Right ventricle myocardium superior (tissue), 1 donor: Measurements from ENCODE around the gene MTSS2. TPM values are rescaled to one million over a fixed set of nuclear protein-coding genes. Genes with fewer than 3 reads are reported as not detected.
"Not testable (repeated sequence)": the region's sequence is repeated elsewhere in the genome, so short reads cannot be mapped to it uniquely, and the experiment has no call there.

Experiments
- ATAC-seq: fragments of 200-7000 bp; cut with Tn5 transposase; one replicate; pipeline ENCODE4 v1.9.1; 2020; ENCODE audit warnings: mild to moderate bottlenecking; ENCODE audit not compliant: poor library complexity
- DNase-seq: peaks from one replicate; pipeline ENCODE4 v3.0.0-alpha.2; 2020
- intact Hi-C: fragments of 100-400 bp; cut with DNase I; formaldehyde crosslinking; loops from one replicate; pipeline ENCODE4 v1.11.2; 2022
- total RNA-seq: library from RNA; stranded (reverse); fragmentation: NEBNext Ultra II Directional; extraction: Animal tissue kit (Norgen Biotek cat#: 25700); gene quantifications from one replicate; pipeline ENCODE4 v1.2.1, GENCODE V29; 2021
- donor health status: DM: no; HTN: yes; CAD: no; lungs with severe emphysema.

Gene MTSS2
- total RNA-seq, 1 donor from 2014 or later, result 74.1 TPM

DNA sequence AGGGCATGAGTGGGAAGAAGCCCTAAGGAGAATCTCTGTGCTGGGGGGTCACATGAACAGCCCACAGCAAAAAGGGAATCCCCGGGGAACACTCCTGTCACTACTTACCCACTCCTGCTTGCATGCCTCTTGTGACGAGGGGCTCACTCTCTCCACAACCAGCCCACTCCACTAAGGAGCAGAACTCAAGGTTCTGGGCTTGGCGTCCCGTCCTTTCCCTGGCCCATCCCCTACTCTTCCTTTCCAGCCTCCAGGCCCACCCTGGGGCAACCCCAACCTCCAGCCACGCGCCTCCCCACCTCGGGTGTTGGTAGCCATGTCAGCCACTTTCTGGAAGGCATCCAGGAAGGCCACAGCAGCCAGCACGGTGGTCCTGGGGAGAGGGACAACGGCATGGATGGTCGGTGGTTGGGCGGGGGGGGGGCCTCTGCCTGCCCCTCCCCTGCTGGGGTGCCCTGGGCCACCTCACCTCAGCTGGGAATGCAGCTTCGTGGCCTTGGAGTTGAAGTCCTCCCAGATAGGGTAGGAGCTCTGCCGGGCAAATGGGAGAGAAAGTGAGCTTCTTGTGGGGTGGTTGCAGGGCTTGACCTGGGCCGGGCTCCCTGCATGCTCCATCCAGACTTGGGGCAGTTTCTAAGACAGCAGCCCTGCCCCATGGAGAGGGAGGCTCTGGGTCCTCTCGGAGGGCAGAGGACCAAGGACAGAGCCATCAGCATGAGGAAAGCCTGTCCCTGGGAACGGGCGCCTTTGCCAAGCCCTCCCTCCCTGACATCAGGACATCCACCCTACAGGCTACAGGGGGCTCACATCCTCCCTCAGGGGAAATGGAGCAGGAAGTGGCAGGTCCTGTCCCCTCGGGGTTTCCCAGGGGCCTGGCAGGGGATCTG, 5.1 kb downstream of the MTSS2 start:
- ATAC-seq (no peak), DNase-seq (peak; percentile 59)
- intact Hi-C loops, result loop anchor here (5.0 kb wide), 1 partner anchor 92 kb away; no protein-coding TSS in a partner anchor

DNA sequence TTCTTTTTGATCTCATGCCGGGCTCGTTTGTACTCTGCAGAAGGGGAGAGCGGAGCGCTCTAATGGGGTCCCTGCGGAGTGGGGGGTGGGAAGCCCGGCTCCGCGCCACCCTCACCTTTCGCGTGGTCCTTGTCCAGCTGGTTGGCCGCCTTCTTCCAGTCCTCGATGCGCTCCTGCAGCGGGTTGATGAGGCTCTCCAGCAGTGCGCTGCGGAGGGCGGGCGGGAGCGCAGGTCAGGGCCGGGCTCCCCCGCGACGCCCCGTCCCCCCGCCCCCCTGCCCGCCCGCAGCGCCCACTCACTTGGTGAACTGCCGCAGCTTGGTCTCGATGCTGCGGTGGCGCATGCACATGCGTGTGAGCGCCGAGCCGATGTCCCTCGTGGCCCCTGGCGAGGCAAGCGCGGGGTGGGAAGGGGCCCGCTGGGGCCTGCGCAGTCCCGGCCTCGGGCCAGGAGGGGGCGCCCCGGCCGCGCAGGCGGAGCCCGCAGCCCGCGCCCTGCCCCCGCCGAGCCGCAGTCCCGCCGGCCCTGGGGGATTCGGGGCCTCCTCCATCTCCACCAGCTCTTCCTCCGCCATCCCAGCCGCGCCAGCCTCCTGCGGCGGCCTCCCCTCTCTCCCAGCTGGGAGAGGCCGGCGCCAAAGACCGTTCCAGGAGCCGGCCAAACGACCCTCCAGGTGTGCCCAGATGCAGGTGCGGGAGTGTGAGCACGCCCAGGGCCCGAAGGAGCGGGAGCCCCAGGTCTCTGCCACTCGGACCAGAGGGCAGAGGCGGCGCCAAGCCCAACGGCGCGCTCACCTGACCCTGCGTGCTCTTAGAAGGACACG, 6.0 kb downstream of the MTSS2 start:
- ATAC-seq (peak; percentile 43), DNase-seq (peak; percentile 57)
- intact Hi-C loops, result loop anchor here (5.0 kb wide), 1 partner anchor 92 kb away; no protein-coding TSS in a partner anchor

DNA sequence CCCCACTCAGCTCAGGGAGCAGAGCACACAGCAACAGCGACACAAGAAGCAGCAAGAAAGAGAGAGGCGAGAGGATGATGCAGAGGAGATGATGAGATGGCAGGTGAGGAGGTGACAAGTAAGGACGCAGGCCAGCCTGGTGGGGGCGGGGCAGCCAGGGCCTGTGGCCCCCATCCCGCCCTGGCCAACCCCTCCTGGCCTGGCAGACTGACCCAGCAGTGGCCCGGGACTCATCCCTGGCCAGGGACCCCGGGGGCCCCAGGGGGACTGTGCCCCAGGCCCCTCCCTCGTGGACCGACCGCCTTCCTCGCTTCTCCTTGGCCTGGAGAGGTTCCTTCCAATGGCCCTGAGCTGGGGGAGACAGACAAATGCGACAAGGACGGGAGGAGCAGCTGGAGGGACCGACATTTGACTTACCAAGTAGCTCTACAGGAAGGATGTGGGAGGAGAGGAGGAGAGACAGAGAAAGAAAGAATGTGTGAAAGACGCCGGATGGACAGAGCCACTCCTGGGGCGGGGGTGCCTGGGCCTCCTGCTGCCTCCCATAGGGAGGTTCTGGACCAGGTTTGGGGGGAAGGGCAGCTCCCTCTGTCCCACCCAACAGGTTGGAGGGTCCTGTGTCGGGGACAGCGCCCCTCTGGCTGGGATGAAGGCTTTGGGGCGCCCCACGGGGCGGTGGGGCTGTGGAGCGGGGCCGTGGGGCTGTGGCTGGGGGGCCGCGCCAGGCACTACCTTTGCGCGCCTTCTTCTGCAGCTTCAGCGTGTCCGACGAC, 6.8 kb downstream of the MTSS2 start:
- DNase-seq, result peak; percentile 37
- ATAC-seq, result no peak
- intact Hi-C loops, result no loop called here

DNA sequence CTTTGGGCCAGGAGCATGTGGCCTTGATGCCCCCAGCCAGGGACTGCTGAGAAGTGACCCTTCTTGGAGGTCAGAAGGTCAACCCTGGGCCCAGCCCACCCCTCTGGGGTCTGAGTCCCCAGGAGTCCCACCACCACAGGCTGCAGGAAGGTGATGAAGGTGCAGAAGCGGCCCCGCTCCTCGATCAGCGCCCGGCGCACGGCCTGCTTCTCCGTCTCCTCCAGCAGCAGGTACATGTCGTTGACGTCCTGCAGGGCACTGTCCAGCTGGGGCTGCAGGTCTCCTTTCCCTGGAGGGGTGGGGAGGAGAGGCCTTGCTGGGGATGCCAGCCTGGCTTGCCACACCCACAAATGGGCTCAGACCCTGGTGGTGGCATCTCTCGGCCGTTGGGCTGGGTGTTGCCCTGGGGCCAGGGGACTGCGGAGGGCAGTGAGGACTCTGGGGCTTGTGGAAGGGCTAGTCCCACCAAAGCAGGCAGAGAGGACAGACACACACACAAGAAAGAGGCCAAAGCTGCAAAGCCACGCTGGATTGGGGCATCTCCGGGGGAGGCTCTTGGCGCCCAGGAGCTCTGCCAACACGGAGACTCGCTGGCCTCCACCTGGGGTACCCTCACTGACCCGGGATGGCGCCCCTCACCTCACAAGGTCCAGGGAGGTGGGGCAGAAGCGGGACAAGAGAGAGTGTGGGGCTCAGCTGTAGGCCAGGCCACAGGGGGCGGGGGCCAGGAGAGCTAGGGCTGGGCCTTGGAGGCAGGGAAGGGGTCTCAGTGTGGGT, 7.5 kb downstream of the MTSS2 start:
- intact Hi-C loops, result no loop called here
- DNase-seq (peak; percentile 43), ATAC-seq (no peak)

DNA sequence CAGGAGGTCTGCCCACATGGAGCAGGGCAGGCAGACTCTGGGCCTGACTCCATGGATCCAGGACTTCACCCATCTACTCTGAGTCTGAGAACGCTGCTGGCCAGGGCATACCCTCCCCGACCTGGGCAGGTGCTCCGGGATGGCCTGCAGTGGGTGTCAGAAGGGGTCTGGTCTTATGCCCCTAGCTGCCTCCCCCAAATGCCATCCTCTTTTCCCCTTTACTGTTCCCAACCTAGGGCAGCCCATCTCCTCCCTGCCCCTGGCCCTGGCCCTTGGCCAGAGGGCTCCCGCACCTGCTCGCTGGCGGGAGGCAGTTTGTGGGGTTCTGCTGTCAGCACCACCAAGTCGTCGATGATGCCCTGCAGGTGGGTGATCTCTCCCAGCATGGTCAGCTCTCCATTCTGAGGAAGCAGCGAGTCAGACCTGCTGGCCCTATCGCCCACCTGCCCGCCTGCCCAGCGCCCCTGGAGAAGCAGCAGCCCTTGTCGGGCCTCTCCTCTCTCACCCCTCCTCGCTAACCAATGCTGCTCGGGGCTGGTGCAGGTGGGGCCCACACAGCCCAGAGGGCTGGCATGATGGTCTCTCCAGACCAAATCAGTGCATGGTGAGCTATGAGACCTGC, 8.2 kb downstream of the MTSS2 start:
- DNase-seq (peak; percentile 33), ATAC-seq (no peak)
- intact Hi-C loops, result no loop called here

DNA sequence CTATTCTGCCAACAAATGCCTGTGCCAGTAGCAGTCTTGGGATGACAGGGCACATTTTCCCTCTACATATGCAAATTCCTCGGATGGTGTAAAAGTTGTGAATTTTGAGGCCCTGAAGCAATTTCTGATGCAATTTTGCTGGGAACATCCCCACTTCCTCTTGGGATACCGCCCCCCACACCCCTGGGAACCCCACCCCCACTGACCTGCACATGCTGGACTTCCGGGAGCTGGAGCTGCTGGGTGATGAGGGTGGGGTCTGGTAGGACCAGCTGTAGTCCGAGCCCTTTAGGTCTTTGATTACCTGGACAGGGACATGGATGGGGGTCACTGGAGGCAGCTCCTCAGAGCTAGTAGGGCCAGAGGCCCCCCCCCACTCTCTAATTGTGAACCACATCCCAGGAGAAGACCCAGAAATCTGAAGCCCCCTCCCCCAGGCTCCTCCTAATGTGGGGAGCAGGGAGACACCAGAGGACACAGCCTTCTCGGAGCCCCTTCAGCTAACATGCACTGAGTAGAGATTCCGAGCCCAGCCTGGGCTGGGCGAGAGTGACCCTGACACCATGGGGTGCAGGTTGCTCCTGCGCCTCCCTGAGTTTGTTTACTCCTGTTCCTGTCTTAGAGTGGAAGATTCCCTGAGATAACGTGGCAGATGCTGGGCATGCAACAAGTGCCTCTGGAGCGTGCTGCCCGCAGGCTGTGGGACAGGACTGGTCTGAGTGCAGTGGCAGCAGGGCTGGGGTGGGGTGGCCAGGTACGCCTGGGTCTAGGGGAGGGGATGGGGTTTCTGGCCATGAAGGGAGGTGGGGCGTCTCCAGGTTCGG, 9.0 kb downstream of the MTSS2 start:
- no peak for ATAC-seq
- no peak for DNase-seq
- intact Hi-C loops, result no loop called here

DNA sequence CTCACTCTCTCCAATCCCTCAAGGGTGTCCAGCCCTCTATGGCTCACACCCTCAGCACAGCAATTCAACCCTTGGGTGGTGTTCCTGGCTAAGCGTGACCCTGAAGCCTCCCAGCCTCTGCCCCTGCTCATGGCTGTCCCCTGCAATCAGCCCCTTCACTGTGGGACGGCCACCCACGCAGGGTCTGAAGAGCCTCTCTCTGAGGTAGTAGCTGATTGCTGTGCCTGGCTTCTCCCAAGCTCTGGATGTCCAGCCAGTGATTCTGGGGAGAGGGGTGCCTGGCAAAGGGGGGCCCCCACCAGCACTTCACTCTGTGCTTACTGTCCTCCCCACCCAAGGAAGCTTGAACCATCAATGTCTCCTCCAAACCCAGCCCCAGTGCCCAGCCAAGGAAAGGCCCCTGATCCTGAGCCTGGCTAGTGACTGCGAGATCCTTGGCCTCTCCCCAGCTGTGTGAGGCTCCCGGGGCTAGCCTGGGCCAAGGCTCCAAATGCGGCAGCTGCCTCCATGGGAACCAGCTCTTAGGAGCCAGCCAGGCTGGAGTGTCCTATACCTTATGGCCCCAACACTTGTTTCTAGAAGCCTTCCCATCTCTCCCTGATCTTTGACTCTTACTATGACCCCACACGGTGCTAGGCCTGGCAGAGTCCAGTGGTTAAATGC, 9.9 kb downstream of the MTSS2 start:
- intact Hi-C loops, result no loop called here
- peak; percentile 56 for ATAC-seq
- DNase-seq, result peak; percentile 67

DNA sequence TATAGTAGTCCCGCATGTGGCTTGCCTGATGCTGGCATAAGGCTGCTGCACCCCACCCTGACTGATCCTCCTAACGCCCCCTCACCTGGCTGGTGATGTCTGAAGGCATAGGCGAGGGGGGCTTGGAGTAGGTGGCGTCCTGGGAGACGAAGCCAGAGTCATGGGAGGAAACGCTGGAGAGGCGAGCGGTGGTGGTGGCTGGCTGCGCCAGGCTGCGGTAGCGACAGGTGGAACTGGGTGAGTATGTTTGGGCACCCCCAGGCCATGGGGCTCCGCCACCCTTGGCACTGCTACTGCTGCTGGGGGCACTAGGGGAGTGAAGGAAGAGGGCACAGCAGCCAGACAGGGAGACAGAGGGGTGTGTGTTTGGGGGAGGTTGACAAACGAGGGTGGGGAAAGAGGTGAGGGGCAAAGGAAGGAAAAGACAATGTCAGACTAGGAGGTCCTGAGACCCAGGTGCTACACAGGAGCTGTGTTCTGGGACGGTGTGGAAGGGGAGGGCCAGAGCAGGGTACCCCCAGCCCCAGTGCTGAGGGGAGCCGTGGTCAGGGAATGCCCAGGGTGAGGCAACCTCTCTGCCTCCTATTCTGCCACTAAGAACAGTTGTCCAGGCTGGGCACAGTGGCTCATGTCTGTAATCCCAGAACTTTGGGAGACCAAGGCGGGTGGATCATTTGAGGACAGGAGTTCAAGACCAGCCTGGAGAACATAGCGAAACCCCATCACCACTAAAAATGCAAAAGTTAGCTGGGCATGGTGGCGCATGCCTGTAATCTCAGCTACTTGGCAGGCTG, 11.4 kb downstream of the MTSS2 start:
- ATAC-seq, result peak; percentile 5
- intact Hi-C loops, result no loop called here

DNA sequence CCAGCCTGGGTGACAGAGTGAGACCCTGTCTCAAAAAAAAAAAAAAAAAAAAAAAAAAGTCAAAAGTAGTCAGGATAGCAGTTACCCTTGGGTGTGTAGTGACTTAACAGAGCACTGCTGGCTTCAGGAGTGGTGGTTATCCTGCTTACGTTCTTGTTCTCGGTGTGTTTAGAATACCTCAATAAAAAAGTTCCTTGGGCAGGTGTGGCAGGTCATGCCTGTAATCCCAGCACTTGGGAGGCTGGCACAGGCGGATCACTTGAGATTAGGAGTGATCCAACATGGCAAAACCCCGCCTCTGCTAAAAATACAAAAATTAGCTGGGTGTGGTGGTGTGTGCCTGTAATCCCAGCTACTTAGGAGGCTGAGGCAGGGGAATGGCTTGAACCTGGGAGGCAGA, 14.9 kb downstream of the MTSS2 start:
- ATAC-seq, intact Hi-C loops: not testable (repeated sequence)
- DNase-seq, result peak; percentile 13

More for the DNA sequence above, 11.4 kb downstream of the MTSS2 start:
- DNase-seq, result no peak

DNA sequence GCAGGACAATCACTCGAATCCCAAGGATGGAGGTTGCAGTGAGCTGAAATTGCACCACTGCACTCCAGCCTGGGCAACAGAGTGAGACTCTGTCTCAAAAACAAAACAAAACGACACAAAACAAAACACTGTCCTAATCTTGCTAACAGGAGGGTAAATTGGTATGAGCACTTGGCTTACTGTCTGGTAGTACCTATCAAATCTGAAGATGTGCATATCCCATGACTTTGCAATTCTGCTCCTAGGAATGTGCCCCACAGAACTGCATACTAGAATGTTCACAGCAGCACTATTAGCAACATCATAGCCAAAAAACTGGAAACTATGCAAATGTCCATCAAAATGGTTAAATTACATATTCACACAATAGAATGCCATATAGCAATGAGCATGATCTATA, 15.7 kb downstream of the MTSS2 start:
- ATAC-seq, result no peak
- intact Hi-C loops, result no loop called here
- DNase-seq, result no peak

DNA sequence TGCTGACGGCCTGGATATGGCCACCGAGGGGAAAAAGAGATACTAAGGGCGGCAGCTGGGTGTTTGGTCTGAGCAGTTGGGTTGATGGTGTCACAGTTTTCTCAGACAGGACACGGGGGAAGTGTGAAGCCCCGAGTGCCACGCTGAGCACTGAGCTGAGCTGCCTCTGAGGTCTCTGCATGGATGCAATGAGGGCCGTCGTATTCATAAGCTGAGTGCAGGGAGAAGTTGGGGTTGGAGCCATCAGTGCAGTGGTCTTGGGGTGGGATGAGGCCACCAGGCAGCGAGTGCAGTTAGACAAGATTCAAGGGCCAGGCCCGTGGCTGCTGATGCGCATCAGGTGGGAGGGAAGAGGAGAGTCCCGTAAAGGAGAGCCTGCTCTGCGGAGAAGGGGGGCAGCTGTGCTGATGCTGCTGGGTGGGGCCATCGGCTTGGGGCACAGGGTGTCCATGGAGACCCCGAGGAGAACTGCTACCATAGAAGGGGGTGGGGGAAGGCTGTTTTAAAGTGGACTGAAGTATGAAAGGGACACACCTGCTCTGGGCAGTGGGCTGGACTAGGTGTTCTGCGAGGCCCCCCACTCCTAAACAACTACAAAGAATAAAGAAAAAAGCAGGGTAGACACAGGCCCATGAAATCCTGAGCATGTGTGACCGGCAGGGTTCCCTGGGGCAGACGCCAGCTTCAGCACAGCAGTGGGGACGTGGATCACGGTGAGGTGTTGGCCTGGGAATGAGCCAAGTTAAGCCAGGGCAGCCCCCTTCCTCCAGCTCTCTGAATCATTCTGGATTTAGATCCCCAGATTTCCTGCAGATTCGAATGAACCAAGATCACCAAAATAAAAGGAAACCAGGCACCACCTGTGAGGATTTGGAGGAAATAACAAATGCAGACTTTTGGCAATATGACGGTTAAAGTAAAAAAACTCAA, 19.8 kb downstream of the MTSS2 start:
- no peak for DNase-seq
- intact Hi-C loops, result no loop called here
- ATAC-seq, result no peak

DNA sequence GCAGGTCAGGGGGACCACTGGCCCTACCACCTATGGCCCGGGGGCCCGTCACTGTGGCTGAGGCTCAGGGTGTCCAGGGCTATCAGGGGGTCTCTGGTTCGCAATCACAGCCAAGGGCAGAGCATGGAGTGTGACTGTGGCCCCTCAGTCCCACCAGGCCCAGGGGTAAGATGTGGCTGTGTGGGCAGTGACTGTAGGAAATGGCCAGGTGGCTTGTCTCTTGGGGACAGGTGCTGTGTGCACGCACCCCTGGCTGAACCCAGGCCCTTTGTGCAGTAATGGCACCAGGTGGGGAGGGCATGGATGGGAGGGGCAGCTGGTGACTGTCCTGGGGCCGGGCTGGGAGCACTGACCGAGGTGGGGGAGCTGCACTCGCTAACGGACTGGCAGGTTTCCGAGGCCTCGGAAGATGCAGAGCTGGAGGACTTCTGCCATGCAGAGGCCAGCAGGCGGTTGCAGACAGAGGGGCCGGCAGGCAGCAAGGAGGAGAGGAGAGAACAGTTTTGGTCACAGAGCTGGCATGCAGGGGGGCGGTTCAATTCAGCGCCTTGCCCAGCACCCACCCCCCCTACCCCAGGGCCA, 20.6 kb downstream of the MTSS2 start:
- intact Hi-C loops, result no loop called here
- DNase-seq, result no peak
- ATAC-seq, result no peak

DNA sequence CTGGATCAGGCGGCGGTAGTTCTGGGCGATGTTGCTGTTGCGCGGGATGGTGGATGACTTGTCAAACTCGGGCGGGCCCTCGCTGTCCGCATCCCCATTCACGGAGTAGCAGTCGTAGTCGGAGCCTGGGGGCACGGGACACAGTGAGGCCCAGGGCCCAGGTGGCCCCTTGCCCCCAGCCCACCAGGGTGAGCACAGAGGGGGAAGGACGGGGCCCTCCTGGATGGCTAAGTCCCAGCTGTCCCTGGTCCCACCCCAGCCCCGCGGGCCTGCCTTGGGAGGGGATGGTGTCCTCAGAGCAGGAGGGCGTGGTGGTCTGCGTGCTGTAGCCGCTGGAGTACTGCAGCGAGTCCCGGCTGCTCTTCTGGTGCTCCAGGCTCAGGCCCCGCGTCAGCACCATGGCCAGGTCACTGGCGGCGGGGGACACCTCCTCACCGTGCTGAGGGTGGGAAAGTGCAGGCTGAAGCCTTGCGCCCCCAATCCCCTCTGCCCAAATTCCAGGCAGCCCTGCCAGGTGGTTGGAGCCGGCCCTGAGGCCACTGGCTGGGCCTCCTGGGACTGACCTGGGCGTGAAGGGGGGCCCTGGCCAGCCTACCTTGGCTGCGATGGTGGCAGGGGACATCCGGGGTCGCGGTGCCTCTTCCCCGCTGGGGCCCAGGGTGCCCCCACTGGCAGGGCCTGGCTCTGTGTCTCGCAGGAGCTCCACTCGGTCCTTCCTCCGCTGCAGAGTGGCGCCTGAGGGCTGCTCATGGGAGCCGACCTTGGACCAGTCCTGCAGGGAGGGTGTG, 21.3 kb downstream of the MTSS2 start:
- ATAC-seq (no peak), DNase-seq (no peak)
- intact Hi-C loops, result no loop called here
